K562 treated with DMSO at 1 percent for 12 hours (cell line): ENCODE data around the gene CTNNB1. TPM values are rescaled to one million over a fixed set of nuclear protein-coding genes. Genes with fewer than 3 reads are reported as not detected.

ENCODE experiments used
- total RNA-seq: library from RNA; unstranded; fragments of 300-600 nt; gene quantifications from 2 replicates; pipeline ENCODE4 v1.2.3, GENCODE V29; 2022; ENCODE audit not compliant: insufficient read depth

CTNNB1 gene
- 97.3 and 145 TPM in 2 replicates for total RNA-seq

GRCh38 chr3:41198950-41199865, at the start of gene CTNNB1:
CTNNB1 (plus strand) TSS chr3:41199505; CDS start chr3:41224069, 24,564 bp downstream.

